Activated B cell treated with CpG ODN at 0.5 μM for 24 hours (primary cell): Measurements from ENCODE around the gene MARCHF9. TPM values are rescaled to one million over a fixed set of nuclear protein-coding genes. Genes with fewer than 3 reads are reported as not detected.

Source experiments
- ATAC-seq: fragments of 200-7000 bp; cut with Tn5 transposase; one replicate; pipeline ENCODE4 v1.10.0; 2021; ENCODE audit warnings: low read depth, mild to moderate bottlenecking, moderate library complexity
- CTCF ChIA-PET: fragments of 350-600 bp; sonication (Branson Sonifier 250); formaldehyde crosslinking; loops from one replicate; lab custom pipeline; 2021; ENCODE audit warnings: antibody characterized with exemption; lab: Charles Lee
- POLR2A ChIA-PET: fragments of 350-600 bp; sonication (Branson Sonifier 250); formaldehyde crosslinking; loops from one replicate; lab custom pipeline; 2021; ENCODE audit warnings: antibody characterized with exemption; lab: Charles Lee
- DNase-seq: peaks from one replicate; pipeline ENCODE4 v3.0.0; 2022
- H3K27ac Mint-ChIP-seq: one replicate; pipeline ENCODE4 v1.8.0; 2020; ENCODE audit warnings: mixed read lengths
- H3K27me3 Mint-ChIP-seq: one replicate; pipeline ENCODE4 v1.8.0; 2021; ENCODE audit warnings: mixed read lengths
- H3K36me3 Mint-ChIP-seq: one replicate; pipeline ENCODE4 v1.8.0; 2021; ENCODE audit warnings: low read depth, mixed read lengths
- H3K4me1 Mint-ChIP-seq: one replicate; pipeline ENCODE4 v1.8.0; 2021; ENCODE audit warnings: mixed read lengths
- H3K4me3 Mint-ChIP-seq: one replicate; pipeline ENCODE4 v1.8.0; 2020; ENCODE audit warnings: mild to moderate bottlenecking, mixed read lengths
- H3K9me3 Mint-ChIP-seq: one replicate; pipeline ENCODE4 v1.8.0; 2020; ENCODE audit warnings: mixed read lengths
- CTCF ChIP-seq: fragments of 200-600 bp; IDR thresholded peaks from one replicate; pipeline ENCODE4 v1.8.0; 2022; ENCODE audit warnings: antibody characterized with exemption, mild to moderate bottlenecking
- intact Hi-C: fragments of 100-400 bp; cut with micrococcal nuclease; formaldehyde crosslinking; loops from one replicate; pipeline ENCODE4 v1.15.1; 2024
- total RNA-seq: library from RNA; stranded (reverse); gene quantifications from 2 replicates; pipeline ENCODE4 v1.2.3, GENCODE V29; 2022

The MARCHF9 gene
- total RNA-seq, 1 donor from 2014 or later, result 58.2 TPM

GRCh38 chr12:57775563-57776246 lies 20.8 kb downstream of the MARCHF9 start:
- intact Hi-C loops, result no loop called here
- H3K27me3 Mint-ChIP-seq, result no peaks in the 10 kb centered on the region
- TF ChIP-seq CTCF, result no peak
- H3K4me1 Mint-ChIP-seq, result peaks cover 14% of the 10 kb centered on the region
- no peak overlapping the region for H3K4me3 Mint-ChIP-seq
- no peak overlapping the region for H3K27ac Mint-ChIP-seq
- peaks cover 7% of the 10 kb centered on the region for H3K36me3 Mint-ChIP-seq
- no peaks in the 10 kb centered on the region for H3K9me3 Mint-ChIP-seq
- no peak for ATAC-seq
- CTCF ChIA-PET, result interaction anchor here (1.9 kb wide), 1 partner anchor 19 kb away, joined by 5 read pairs; no protein-coding TSS in a partner anchor
- POLR2A ChIA-PET, result interaction anchor here (0.6 to 0.7 kb wide), 2 partner anchors 19 to 40 kb away, joined by 4 to 8 read pairs; no protein-coding TSS in a partner anchor
- DNase-seq, result no peak

- Mint-ChIP-seq H3K9me3 (no peaks in the 10 kb centered on the region), H3K4me1 (peaks cover 11% of the 10 kb centered on the region), H3K27ac (no peak overlapping the region), H3K36me3 (peaks cover 7% of the 10 kb centered on the region), H3K27me3 (no peaks in the 10 kb centered on the region), H3K4me3 (no peak overlapping the region)
- CTCF ChIA-PET, result interaction anchor here (1.2 to 1.9 kb wide), 2 partner anchors 10 to 20 kb away, joined by 3 to 5 read pairs; no protein-coding TSS in a partner anchor
- no peak for DNase-seq
- POLR2A ChIA-PET, result no interaction called here
- no peak for TF ChIP-seq CTCF
- intact Hi-C loops, result no loop called here
- no peak for ATAC-seq
These were observed 21.3 kb downstream of the MARCHF9 start for GRCh38 chr12:57776247-57776587.

GRCh38 chr12:57777367-57777766 lies 22.5 kb downstream of the MARCHF9 start:
- Mint-ChIP-seq H3K4me1 (peaks cover 8% of the 10 kb centered on the region), H3K27ac (no peak overlapping the region), H3K9me3 (no peaks in the 10 kb centered on the region), H3K4me3 (no peak overlapping the region), H3K27me3 (no peaks in the 10 kb centered on the region), H3K36me3 (no peaks in the 10 kb centered on the region)
- ChIA-PET CTCF (interaction anchor here (1.2 kb wide), 1 partner anchor 11 kb away, joined by 3 read pairs; no protein-coding TSS in a partner anchor), POLR2A (interaction anchor here (1.5 kb wide), 1 partner anchor 21 kb away, joined by 5 read pairs; no protein-coding TSS in a partner anchor)
- intact Hi-C loops, result no loop called here
- DNase-seq (no peak), ATAC-seq (no peak)
- no peak for TF ChIP-seq CTCF

GRCh38 chr12:57777911-57778310 lies 23.0 kb downstream of the MARCHF9 start:
- H3K4me1 Mint-ChIP-seq, result peaks cover 11% of the 10 kb centered on the region
- POLR2A ChIA-PET, result interaction anchor here (1.5 kb wide), 1 partner anchor 22 kb away, joined by 5 read pairs; no protein-coding TSS in a partner anchor
- H3K4me3 Mint-ChIP-seq, result no peak overlapping the region
- no peak for TF ChIP-seq CTCF
- peaks cover 4% of the 10 kb centered on the region for H3K36me3 Mint-ChIP-seq
- H3K27ac Mint-ChIP-seq, result no peak overlapping the region
- ATAC-seq, result no peak
- intact Hi-C loops, result no loop called here
- no peaks in the 10 kb centered on the region for H3K9me3 Mint-ChIP-seq
- CTCF ChIA-PET, result no interaction called here
- no peak for DNase-seq
- H3K27me3 Mint-ChIP-seq, result no peaks in the 10 kb centered on the region

- intact Hi-C loops, result no loop called here
- POLR2A ChIA-PET, result no interaction called here
- Mint-ChIP-seq H3K36me3 (peaks cover 10% of the 10 kb centered on the region), H3K27me3 (no peaks in the 10 kb centered on the region), H3K4me3 (no peak overlapping the region), H3K9me3 (no peaks in the 10 kb centered on the region), H3K4me1 (peaks cover 20% of the 10 kb centered on the region), H3K27ac (no peak overlapping the region)
- CTCF ChIA-PET, result no interaction called here
- ATAC-seq, result no peak
- no peak for DNase-seq
- no peak for TF ChIP-seq CTCF
These were observed 24.8 kb downstream of the MARCHF9 start for GRCh38 chr12:57779736-57780135.
